GM21390 (cell line): Measurements from ENCODE around the gene DGKZ.

Source experiments
- ATAC-seq: cut with Tn5 transposase; IDR thresholded peaks from one replicate; pipeline ENCODE4 v1.9.1; 2021; ENCODE audit not compliant: unreplicated experiment

Gene DGKZ

GRCh38 chr11:46345131-46345597 is 2.1 kb upstream of the DGKZ start:
- no peak for ATAC-seq

- ATAC-seq = no peak
Observed at GRCh38 chr11:46345881-46346484, 1.3 kb upstream of the DGKZ start.

GRCh38 chr11:46347637-46348311 is 511 bp downstream of the DGKZ start:
- peak; percentile 3 for ATAC-seq

- no peak for ATAC-seq
Observed at GRCh38 chr11:46348566-46349401, 1.5 kb downstream of the DGKZ start.

- ATAC-seq = no peak
Observed at GRCh38 chr11:46350695-46351094, 3.4 kb downstream of the DGKZ start.

GRCh38 chr11:46351148-46351547 is 3.9 kb downstream of the DGKZ start:
- no peak for ATAC-seq

- ATAC-seq = no peak
Observed at GRCh38 chr11:46351606-46352005, 4.3 kb downstream of the DGKZ start.

GRCh38 chr11:46352063-46352841 is 5.0 kb downstream of the DGKZ start:
- ATAC-seq = no peak

GRCh38 chr11:46353698-46354097 is 6.4 kb downstream of the DGKZ start:
- ATAC-seq = no peak

- ATAC-seq = no peak
Observed at GRCh38 chr11:46356924-46357482, 9.7 kb downstream of the DGKZ start.

- no peak for ATAC-seq
Observed at GRCh38 chr11:46357483-46357936, 10.2 kb downstream of the DGKZ start.

- ATAC-seq = no peak
Observed at GRCh38 chr11:46359953-46360352, 12.7 kb downstream of the DGKZ start.

- no peak for ATAC-seq
Observed at GRCh38 chr11:46360878-46361277, 13.6 kb downstream of the DGKZ start.

- peak; percentile 94 for ATAC-seq
Observed at GRCh38 chr11:46361283-46362155, 14.3 kb downstream of the DGKZ start.

GRCh38 chr11:46362156-46363030 is 15.1 kb downstream of the DGKZ start:
- no peak for ATAC-seq

GRCh38 chr11:46363031-46363407 is 15.8 kb downstream of the DGKZ start:
- no peak for ATAC-seq

GRCh38 chr11:46363455-46364005 is 16.3 kb downstream of the DGKZ start:
- ATAC-seq = no peak

GRCh38 chr11:46364056-46364455 is 16.8 kb downstream of the DGKZ start:
- ATAC-seq = no peak
